ENCODE data around the gene OR9G1. TPM values are rescaled to one million over a fixed set of nuclear protein-coding genes. Genes with fewer than 3 reads are reported as not detected.

The OR9G1 gene
- total and polyA plus RNA-seq, 2 of the 8 experiments (the other 6 are each of a cell fraction or from before 2014, with no cell fraction given): not detected

DNA sequence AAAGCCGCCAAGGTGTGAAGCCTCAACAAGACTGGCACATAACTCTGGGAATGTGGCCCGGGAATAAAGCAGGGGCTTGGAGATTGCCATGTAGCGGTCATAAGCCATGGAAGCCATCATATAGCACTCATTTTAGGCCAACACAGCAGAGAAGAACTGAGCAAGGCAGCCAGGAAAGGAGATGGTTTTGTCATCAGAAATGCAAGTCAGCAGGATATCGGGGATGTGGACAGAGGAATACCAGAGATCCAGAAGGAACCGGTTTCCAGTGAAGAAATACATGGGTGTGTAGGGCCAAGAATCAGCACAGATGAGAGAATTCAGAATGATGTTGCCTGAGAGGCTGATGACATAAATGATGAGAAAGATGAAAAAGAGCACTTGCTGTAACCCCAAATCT, 52.6 kb downstream of the OR9G1 start:
- H3K23me2 ChIP-seq (ENCODE audit: low read depth, low read length): no peaks in the 10 kb centered on the region
- no peaks in the 10 kb centered on the region for H3K27me3 ChIP-seq (replicated peaks in 1 of 4; ENCODE audit: control insufficient read depth in 3 of 4, extremely low read depth in 1 of 4, insufficient read depth in 3 of 4, low read length in 3 of 4)
- no peak overlapping the region for H2BK15ac ChIP-seq (ENCODE audit: low read length)
- H3K4me2 ChIP-seq (ENCODE audit: insufficient read depth in 1 of 2, low read depth in 2 of 2, low read length in 2 of 2): no peak overlapping the region
- H3K23ac ChIP-seq (ENCODE audit: insufficient read length): no peak overlapping the region
- no peak overlapping the region for H3K4ac ChIP-seq (replicated peaks; ENCODE audit: insufficient read length, low read depth, low read length)
- no peak overlapping the region for H3K4me3 ChIP-seq (ENCODE audit: extremely low read depth in 1 of 4, insufficient read depth in 2 of 4, low read depth in 3 of 4, low read length in 4 of 4)
- ChIA-PET CTCF (ENCODE audit: partially characterized antibody) (interaction anchor here (1.3 kb wide), 1 partner anchor 31 kb away, joined by 3 read pairs; no protein-coding TSS in a partner anchor), POLR2A (ENCODE audit: partially characterized antibody) (no interaction called here)
- 0 out of 2 replicates have a peak overlapping the region, but pooled peaks have one; percentile 44 for H2BK12ac ChIP-seq (ENCODE audit: low read depth, low read length)
- H4K91ac ChIP-seq (replicated peaks; ENCODE audit: insufficient read length, low read length): no peak overlapping the region
- H3K14ac ChIP-seq (ENCODE audit: insufficient read length): no peak overlapping the region
- H3K27ac ChIP-seq (ENCODE audit: low read depth, low read length): no peak overlapping the region
- H3K4me1 ChIP-seq (replicated peaks in 1 of 4; ENCODE audit: control insufficient read depth in 3 of 4, insufficient read depth in 4 of 4, low read length in 3 of 4): peaks cover 0 to 8% (median 1%) of the 10 kb centered on the region in 4 experiments; a peak in 2 of 7 replicates
- no peaks in the 10 kb centered on the region for H3K79me2 ChIP-seq (ENCODE audit: control insufficient read depth in 1 of 2, insufficient read depth in 2 of 2, low read length in 2 of 2)
- H3K36me3 ChIP-seq (ENCODE audit: control insufficient read depth in 2 of 4, insufficient read depth in 4 of 4, low read length in 3 of 4): no peaks in the 10 kb centered on the region
- no peak overlapping the region for H3K18ac ChIP-seq (ENCODE audit: extremely low read depth, low read length)
- no peak for FAIRE-seq
- no peak overlapping the region for H4K5ac ChIP-seq (ENCODE audit: insufficient read length, low read depth, low read length)
- no peak overlapping the region for H3K9ac ChIP-seq (replicated peaks in 1 of 4; ENCODE audit: extremely low read depth in 1 of 4, low read depth in 3 of 4, low read length in 3 of 4)
- H4K20me1 ChIP-seq (replicated peaks in 1 of 2; ENCODE audit: control insufficient read depth in 1 of 2, insufficient read depth in 2 of 2, low read length in 2 of 2): no peaks in the 10 kb centered on the region
- H2BK5ac ChIP-seq (ENCODE audit: low read depth, low read length): no peak overlapping the region
- 91% methylated on average over 5 of the region's 5 CpGs; no CpG with 5 or more reads in 1 of the 2 experiments for WGBS, 2 experiments (ENCODE audit: extremely low coverage in 1 of 2, insufficient coverage in 1 of 2, insufficient read length in 1 of 2, insufficient replicate concordance in 2 of 2, low coverage in 1 of 2, low lambda C conversion rate in 2 of 2, missing lambda C conversion rate in 1 of 2)
- no peak overlapping the region for H2AFZ ChIP-seq (ENCODE audit: low read length)
- H3K56ac ChIP-seq (replicated peaks; ENCODE audit: insufficient read length, low read depth, low read length): no peak overlapping the region
- H2BK120ac ChIP-seq (replicated peaks; ENCODE audit: low read depth, low read length): no peak overlapping the region
- H2BK20ac ChIP-seq (ENCODE audit: low read length): no peak overlapping the region
- H3K9me3 ChIP-seq (ENCODE audit: insufficient read depth in 2 of 2, low read depth in 1 of 2, low read length in 1 of 2): no peaks in the 10 kb centered on the region; a peak in 1 of 4 replicates
- DNase-seq (ENCODE audit: low read depth in 1 of 2, low spot score in 2 of 2): no peak
- H2AK5ac ChIP-seq (ENCODE audit: low read depth, low read length): no peak overlapping the region
- H3K79me1 ChIP-seq (ENCODE audit: low read depth, low read length): no peaks in the 10 kb centered on the region
- no peak overlapping the region for H4K8ac ChIP-seq (ENCODE audit: extremely low read depth, insufficient read depth, low read length)
- no peak for TF ChIP-seq RBBP5 (IDR thresholded peaks at IDR 0.05; ENCODE audit: borderline replicate concordance, low read depth, low read length)
- no peak for TF ChIP-seq JUND (IDR thresholded peaks at IDR 0.05; ENCODE audit: low read length)
- TF ChIP-seq KDM4A (IDR thresholded peaks at IDR 0.05; ENCODE audit: low read depth, low read length, severe bottlenecking): no peak
- no peak for TF ChIP-seq RFX5 (IDR thresholded peaks at IDR 0.05; ENCODE audit: borderline replicate concordance, low read depth, low read length)
- no peak for TF ChIP-seq MAFK (IDR thresholded peaks at IDR 0.05; ENCODE audit: low read depth, low read length)
- no peak for TF ChIP-seq SIN3A (conservative IDR thresholded peaks at IDR 0.05 in 1 of 2, IDR thresholded peaks at IDR 0.05 in 1 of 2; ENCODE audit: low read depth in 1 of 2, low read length in 2 of 2)
- TF ChIP-seq NANOG (IDR thresholded peaks at IDR 0.05; ENCODE audit: insufficient read depth, low read depth, low read length, poor library complexity, severe bottlenecking): no peak
- TF ChIP-seq FOSL1 (IDR thresholded peaks at IDR 0.05; ENCODE audit: insufficient read depth, low read depth, low read length): no peak
- TF ChIP-seq, protein P1, sequence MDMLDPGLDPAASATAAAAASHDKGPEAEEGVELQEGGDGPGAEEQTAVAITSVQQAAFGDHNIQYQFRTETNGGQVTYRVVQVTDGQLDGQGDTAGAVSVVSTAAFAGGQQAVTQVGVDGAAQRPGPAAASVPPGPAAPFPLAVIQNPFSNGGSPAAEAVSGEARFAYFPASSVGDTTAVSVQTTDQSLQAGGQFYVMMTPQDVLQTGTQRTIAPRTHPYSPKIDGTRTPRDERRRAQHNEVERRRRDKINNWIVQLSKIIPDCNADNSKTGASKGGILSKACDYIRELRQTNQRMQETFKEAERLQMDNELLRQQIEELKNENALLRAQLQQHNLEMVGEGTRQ (IDR thresholded peaks at IDR 0.05; ENCODE audit: low read length): no peak
- no peak for TF ChIP-seq SIX5 (IDR thresholded peaks at IDR 0.05; ENCODE audit: low read depth, low read length)
- no peak for TF ChIP-seq CREB1 (IDR thresholded peaks at IDR 0.05)
- TF ChIP-seq SP4 (IDR thresholded peaks at IDR 0.05; ENCODE audit: low read length): no peak
- TF ChIP-seq SAP30 (IDR thresholded peaks at IDR 0.05; ENCODE audit: insufficient read depth, insufficient replicate concordance, low read length): no peak

Data from H1 (cell line).